ENCODE data around the gene SLIT3. TPM values are rescaled to one million over a fixed set of nuclear protein-coding genes. Genes with fewer than 3 reads are reported as not detected.

Gene SLIT3
- total RNA-seq, 4 donors from 2014 or later, result 46.3 to 89.0 (median 68.0) TPM

DNA sequence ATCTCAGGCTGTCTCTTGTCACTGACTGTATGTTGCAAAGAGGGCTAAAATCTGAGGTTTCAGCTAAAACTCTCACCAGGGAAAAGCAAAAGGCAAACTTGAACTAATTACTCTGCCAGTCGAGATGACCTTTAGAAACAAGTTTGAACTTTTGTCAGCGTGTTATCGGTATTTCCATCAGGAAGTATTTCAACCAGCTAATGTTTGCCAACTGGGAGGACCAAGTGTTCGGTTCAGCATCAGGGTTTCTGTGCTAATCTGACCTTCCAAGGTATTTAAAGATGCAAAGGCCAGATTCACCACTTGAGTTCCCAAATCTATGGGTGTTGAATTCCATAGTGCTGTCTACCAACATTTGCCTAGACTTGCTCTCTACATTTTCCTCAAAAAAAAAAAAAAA lies 230.5 kb downstream of the SLIT3 start:
- TF ChIP-seq, protein P1, sequence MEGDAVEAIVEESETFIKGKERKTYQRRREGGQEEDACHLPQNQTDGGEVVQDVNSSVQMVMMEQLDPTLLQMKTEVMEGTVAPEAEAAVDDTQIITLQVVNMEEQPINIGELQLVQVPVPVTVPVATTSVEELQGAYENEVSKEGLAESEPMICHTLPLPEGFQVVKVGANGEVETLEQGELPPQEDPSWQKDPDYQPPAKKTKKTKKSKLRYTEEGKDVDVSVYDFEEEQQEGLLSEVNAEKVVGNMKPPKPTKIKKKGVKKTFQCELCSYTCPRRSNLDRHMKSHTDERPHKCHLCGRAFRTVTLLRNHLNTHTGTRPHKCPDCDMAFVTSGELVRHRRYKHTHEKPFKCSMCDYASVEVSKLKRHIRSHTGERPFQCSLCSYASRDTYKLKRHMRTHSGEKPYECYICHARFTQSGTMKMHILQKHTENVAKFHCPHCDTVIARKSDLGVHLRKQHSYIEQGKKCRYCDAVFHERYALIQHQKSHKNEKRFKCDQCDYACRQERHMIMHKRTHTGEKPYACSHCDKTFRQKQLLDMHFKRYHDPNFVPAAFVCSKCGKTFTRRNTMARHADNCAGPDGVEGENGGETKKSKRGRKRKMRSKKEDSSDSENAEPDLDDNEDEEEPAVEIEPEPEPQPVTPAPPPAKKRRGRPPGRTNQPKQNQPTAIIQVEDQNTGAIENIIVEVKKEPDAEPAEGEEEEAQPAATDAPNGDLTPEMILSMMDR (IDR thresholded peaks at IDR 0.05), result no peak
- no peak for DNase-seq (ENCODE audit: low spot score)

DNA sequence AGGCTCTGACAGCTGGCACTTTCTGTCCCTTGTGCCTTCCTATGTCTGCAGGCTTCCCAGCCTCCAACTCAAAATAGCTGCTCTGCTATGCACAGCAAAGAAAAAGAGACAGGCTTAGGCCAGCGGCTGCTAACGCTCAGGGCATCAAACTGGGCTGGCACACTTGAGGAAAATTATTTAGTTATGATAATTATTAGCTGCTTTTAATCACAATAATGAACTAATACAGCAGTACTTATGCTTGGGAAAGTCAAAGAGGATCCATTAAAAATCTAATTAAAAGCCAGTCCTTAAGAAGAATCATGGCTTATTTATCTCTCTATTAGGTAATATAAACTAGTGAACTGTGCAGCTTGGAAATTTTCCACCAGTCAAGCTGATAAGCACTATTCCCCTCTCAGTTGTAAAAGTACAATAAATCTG lies 233.2 kb downstream of the SLIT3 start:
- DNase-seq (ENCODE audit: low spot score) (no peak), ATAC-seq (ENCODE audit: low FRiP score) (no peak)
- TF ChIP-seq, protein P1 (IDR thresholded peaks at IDR 0.05), result no peak

More for the DNA sequence above, 230.5 kb downstream of the SLIT3 start:
- ATAC-seq (ENCODE audit: low FRiP score), result no peak

DNA sequence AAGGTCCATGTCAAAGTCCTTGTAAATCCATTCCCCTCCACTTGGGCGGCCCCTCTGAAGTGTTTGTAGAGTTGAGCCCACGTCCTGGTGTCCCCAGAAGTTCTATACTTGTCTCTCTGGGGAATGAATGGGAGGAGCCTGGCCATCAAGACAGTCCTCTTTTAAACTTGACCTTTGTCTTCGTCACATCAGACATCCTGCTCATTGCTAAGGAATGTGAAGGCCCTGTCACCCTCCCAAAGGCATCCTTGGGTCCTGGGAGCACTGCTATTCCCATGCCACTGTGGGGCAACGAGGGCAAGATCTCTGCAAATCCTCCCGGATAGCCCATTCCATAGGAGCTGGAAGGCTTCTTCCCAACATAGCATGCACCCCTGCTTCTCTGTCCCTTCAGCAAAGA lies 235.5 kb downstream of the SLIT3 start:
- TF ChIP-seq, protein P1 (IDR thresholded peaks at IDR 0.05), result no peak
- DNase-seq (ENCODE audit: low spot score) (no peak), ATAC-seq (ENCODE audit: low FRiP score) (no peak)

DNA sequence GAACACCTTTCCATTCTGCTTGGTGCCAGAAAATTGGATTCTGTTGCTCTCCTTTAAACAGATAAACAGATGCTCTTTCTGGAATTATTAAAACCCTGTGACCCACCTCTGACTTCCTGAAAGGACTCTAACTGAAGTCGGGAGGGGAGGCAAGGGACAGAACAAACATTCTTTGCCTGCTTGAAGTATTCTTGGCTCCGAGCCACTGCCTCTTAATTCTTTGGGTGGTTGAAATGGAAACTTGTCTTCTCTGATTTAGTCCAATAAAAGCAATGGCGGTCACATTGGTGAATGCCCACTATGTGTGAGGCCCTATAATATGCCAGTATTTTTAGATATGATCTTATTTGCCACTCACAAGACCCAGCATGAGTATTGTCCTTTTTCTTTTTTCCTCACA lies 236.8 kb downstream of the SLIT3 start:
- ATAC-seq (ENCODE audit: low FRiP score), result no peak
- TF ChIP-seq, protein P1 (IDR thresholded peaks at IDR 0.05), result no peak
- DNase-seq (ENCODE audit: low spot score), result no peak

DNA sequence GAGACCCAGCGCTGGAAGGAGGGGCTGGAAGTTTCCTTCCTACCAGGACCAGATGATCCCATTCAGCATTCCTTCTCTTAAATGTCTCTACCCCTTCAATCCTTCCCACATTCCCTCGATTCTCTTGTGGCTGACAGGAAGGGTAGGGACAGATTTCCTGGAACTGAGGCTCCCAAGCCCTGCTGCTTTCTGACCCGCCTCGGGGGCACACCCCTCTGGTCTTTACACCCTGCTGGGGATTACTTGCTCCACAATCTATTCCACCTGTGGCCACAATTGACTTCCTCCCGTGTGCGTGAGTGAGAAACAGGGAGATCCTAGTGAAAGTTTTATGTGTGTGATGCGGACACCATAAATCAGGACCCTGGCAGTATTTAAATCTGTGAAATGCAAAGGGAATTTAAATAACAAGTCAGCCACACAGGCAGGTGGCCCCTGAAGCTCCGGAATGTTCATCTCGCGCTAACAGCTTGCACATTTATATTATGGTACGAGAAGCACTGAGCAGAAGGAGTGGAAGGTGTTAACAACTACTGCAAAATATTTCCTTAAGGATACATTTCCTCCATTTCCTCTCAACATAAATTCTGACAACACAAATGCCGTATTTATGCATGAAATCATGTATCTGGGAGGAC lies 237.5 kb downstream of the SLIT3 start:
- ATAC-seq (ENCODE audit: low FRiP score), result no peak
- DNase-seq (ENCODE audit: low spot score), result no peak

DNA sequence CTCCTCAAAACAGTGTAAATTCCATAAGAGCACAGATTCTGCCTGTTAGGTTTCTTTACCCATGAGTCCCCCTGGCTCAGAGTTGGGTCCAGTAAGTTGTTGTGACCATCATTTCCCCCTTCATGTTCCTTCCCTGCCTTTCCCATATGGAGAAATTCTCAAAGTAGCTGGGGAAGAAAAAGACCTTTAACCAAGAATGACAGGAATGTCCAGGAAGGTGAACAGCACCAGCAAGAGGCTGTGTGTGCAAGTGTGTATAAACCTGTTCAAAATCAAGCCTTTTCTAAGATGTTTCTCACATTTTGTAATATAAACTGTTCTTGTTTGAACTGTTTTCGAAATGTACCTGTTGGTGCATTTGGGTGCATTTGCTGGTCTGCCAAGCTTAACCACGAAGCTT lies 238.2 kb downstream of the SLIT3 start:
- no peak for ATAC-seq (ENCODE audit: low FRiP score)

More for the DNA sequence above, 237.5 kb downstream of the SLIT3 start:
- TF ChIP-seq, protein P1 (IDR thresholded peaks at IDR 0.05), result no peak

DNA sequence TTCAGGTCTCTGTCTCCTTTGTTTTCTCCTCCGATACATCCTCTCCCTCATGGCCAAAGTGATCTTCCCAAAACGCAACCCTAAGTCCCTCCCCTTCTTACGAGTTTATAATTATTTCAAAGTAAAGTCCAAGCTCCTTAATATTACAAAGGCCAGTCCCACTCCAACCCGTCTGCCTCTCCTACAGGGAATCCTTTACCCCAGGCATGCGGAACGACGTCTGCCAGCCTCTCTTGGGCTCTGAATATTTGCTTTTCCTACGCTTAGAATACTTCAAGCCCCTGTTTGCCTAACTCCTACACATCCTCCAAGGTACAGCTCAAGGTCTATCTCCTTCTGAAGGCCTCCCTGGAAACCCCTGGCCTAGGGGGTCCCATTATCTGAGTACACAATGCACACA lies 246.4 kb downstream of the SLIT3 start:
- TF ChIP-seq, protein P1 (IDR thresholded peaks at IDR 0.05), result no peak
- no peak for ATAC-seq (ENCODE audit: low FRiP score)
- DNase-seq (ENCODE audit: low spot score), result no peak

More for the DNA sequence above, 238.2 kb downstream of the SLIT3 start:
- no peak for DNase-seq (ENCODE audit: low spot score)
- TF ChIP-seq, protein P1 (IDR thresholded peaks at IDR 0.05), result no peak

Measured in omental fat pad (tissue), 4 donors.